Measurements from ENCODE around the gene TUBB. TPM values are rescaled to one million over a fixed set of nuclear protein-coding genes. Genes with fewer than 3 reads are reported as not detected.

The TUBB gene
- total RNA-seq, 1 donor from 2014 or later, result 537 TPM

GRCh38 chr6:30769853-30770524 is 49.8 kb downstream of the TUBB start:
- H3K4me3 ChIP-seq, result no peak overlapping the region
- no peaks in the 10 kb centered on the region for H3K9me3 ChIP-seq
- no peak for TF ChIP-seq CTCF (IDR thresholded peaks at IDR 0.05)
- H3K4me1 ChIP-seq, result peaks cover 7 to 10% of the 10 kb centered on the region in 2 donors
- DNase-seq (ENCODE audit: low spot score in 2 of 2), result no peak
- no peaks in the 10 kb centered on the region for H3K36me3 ChIP-seq
- H3K27me3 ChIP-seq, result no peaks in the 10 kb centered on the region
- intact Hi-C loops (cut with DNase I), result loop anchor here (1.0 kb wide), 1 partner anchor 17 kb away; no protein-coding TSS in a partner anchor
- peak overlapping the region; percentile 42 to 73 for H3K27ac ChIP-seq

GRCh38 chr6:30770592-30770991 is 50.4 kb downstream of the TUBB start:
- TF ChIP-seq CTCF (IDR thresholded peaks at IDR 0.05), result no peak
- Histone ChIP-seq H3K4me1 (peaks cover 7 to 10% of the 10 kb centered on the region in 2 donors), H3K4me3 (no peak overlapping the region), H3K9me3 (no peaks in the 10 kb centered on the region), H3K36me3 (no peaks in the 10 kb centered on the region), H3K27me3 (no peaks in the 10 kb centered on the region), H3K27ac (no peak overlapping the region)
- intact Hi-C loops (cut with DNase I), result no loop called here
- DNase-seq (ENCODE audit: low spot score in 2 of 2), result no peak

GRCh38 chr6:30774701-30775100 is 54.5 kb downstream of the TUBB start:
- H3K4me3 ChIP-seq, result no peak overlapping the region
- no peaks in the 10 kb centered on the region for H3K9me3 ChIP-seq
- no peak for TF ChIP-seq CTCF (IDR thresholded peaks at IDR 0.05)
- H3K27ac ChIP-seq, result no peak overlapping the region
- H3K4me1 ChIP-seq, result peaks cover 6 to 17% of the 10 kb centered on the region in 2 donors
- DNase-seq (ENCODE audit: low spot score in 2 of 2), result no peak
- intact Hi-C loops (cut with DNase I), result no loop called here
- no peaks in the 10 kb centered on the region for H3K27me3 ChIP-seq
- no peaks in the 10 kb centered on the region for H3K36me3 ChIP-seq

Other genes starting within 250 kb of the TUBB start
- gene HLA-E, start 230.8 kb upstream of the TUBB start, total RNA-seq, result 896 TPM
- 33.0 TPM for gene GNL1, start 163.9 kb upstream of the TUBB start, total RNA-seq
- gene PRR3, start 163.1 kb upstream of the TUBB start, total RNA-seq, result 25.0 TPM
- 36.6 TPM for gene ABCF1, start 148.9 kb upstream of the TUBB start, total RNA-seq
- gene PPP1R10, start 103.1 kb upstream of the TUBB start, total RNA-seq, result 52.6 TPM
- gene MRPS18B, start 102.5 kb upstream of the TUBB start, total RNA-seq, result 33.0 TPM
- gene ATAT1, start 93.5 kb upstream of the TUBB start, total RNA-seq, result 13.7 TPM
- gene C6orf136, start 73.2 kb upstream of the TUBB start, total RNA-seq, result 6.2 TPM
- 39.2 TPM for gene DHX16, start 47.3 kb upstream of the TUBB start, total RNA-seq
- gene PPP1R18, start 33.7 kb upstream of the TUBB start, total RNA-seq, result 83.3 TPM
- 25.1 TPM for gene NRM, start 29.4 kb upstream of the TUBB start, total RNA-seq
- gene MDC1, start 3.1 kb upstream of the TUBB start, total RNA-seq, result 27.1 TPM
- gene FLOT1, start 22.3 kb downstream of the TUBB start, total RNA-seq, result 123 TPM
- gene IER3, start 24.2 kb downstream of the TUBB start, total RNA-seq, result 51.9 TPM
- gene DDR1, start 164.2 kb downstream of the TUBB start, total RNA-seq, result 18.8 TPM
- 81.0 TPM for gene GTF2H4, start 187.9 kb downstream of the TUBB start, total RNA-seq
- 5.7 TPM for gene VARS2, start 193.9 kb downstream of the TUBB start, total RNA-seq
- gene SFTA2, start 211.8 kb downstream of the TUBB start, total RNA-seq, result not detected
- gene MUCL3, start 220.6 kb downstream of the TUBB start, total RNA-seq, result not detected